Fibroblast of mammary gland (primary cell): ENCODE measurements around the gene VIPAS39.

Experiments used
- DNase-seq: peaks from one replicate; pipeline ENCODE4 v3.0.0-alpha.2; 2010; ENCODE audit warnings: low read depth
- H3K4me3 ChIP-seq: 2 replicates; pipeline ENCODE4 v1.5.1; 2011; ENCODE audit warnings: low read depth, mild to moderate bottlenecking, low read length, moderate library complexity; ENCODE audit not compliant: control insufficient read depth
- CTCF ChIP-seq: conservative IDR thresholded peaks from 2 replicates; pipeline ENCODE4 v1.5.1; 2011; ENCODE audit warnings: low read depth, low read length, inconsistent platforms; ENCODE audit not compliant: control insufficient read depth, insufficient read depth

Gene VIPAS39

DNA sequence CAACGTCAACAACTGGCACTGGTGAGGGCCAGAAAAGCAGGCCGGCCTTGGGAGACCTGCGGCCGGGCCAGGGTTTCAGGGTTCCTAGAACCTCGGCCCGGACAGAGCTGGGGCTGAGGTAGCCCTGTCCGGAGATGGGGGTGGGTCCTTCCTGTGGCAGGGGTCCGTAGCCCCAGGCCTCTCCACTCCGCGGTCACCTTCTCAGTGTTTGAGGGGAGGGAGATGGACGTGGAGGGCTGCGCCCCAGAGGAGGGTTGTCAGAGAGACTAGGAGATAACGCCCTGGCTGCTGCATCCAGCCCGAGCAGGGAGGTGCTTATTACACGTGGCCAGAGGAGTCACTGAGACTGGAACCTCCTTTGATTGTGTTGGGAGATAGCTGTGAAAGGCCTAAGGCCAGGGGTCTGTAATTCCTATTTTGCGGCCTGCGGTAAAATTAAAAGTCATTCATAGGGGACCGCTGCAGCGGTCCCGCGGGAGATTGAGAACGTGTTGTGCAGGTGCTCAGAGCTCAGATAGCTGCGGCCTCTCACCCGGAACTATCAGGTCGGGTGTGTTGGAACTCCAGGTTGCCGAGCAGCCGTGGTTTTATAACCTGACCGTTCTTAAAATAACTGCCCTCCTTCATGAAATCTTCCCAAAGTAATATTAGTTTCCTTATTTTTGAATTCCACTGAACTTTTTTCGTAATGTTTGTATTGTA lies 999 bp upstream of the VIPAS39 start:
- DNase-seq, result peak; percentile 25
- peak overlapping the region; percentile 100 for H3K4me3 ChIP-seq
- TF ChIP-seq CTCF, result no peak

- DNase-seq, result peak; percentile 42
- peak overlapping the region; percentile 100 for H3K4me3 ChIP-seq
- no peak for TF ChIP-seq CTCF
Observed at GRCh38 chr14:77457115-77457521, 283 bp downstream of the VIPAS39 start.

- no peak for DNase-seq
- H3K4me3 ChIP-seq, result peak overlapping the region; percentile 100
- no peak for TF ChIP-seq CTCF
Observed at GRCh38 chr14:77455966-77456640, 1.3 kb downstream of the VIPAS39 start.

- no peak for TF ChIP-seq CTCF
Observed at GRCh38 chr14:77442196-77442595, 15.2 kb downstream of the VIPAS39 start.

GRCh38 chr14:77439861-77440260 lies 17.5 kb downstream of the VIPAS39 start:
- no peak for DNase-seq
- TF ChIP-seq CTCF, result no peak
- no peak overlapping the region for H3K4me3 ChIP-seq

More at GRCh38 chr14:77442196-77442595, 15.2 kb downstream of the VIPAS39 start:
- DNase-seq, result no peak
- no peak overlapping the region for H3K4me3 ChIP-seq

DNA sequence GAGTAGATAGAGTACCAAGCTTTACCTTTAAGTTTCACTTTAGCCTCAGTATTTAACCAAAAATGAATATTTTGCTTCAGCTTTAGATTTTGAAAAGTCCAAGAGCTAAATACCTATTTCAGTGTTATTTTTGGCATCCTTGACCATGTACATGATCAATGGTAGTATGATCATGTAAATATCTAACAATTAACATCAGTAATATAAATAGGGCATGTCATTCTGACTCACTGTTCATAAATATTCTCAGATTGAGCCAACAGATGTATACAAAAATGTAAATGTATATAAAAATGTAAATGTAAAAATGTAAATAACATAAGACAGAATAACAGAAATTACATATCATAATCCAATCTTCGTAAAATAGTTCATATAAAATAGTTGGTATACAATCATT lies 18.8 kb downstream of the VIPAS39 start:
- TF ChIP-seq CTCF, result no peak
- no peak overlapping the region for H3K4me3 ChIP-seq
- no peak for DNase-seq
